Glutamatergic neuron (in vitro differentiated cells): ENCODE results near the gene ABTB2. TPM values are rescaled to one million over a fixed set of nuclear protein-coding genes. Genes with fewer than 3 reads are reported as not detected.

ENCODE experiments used
- DNase-seq: peaks from one replicate; pipeline ENCODE4 v3.0.0; 2022
- H3K27ac Mint-ChIP-seq: one replicate; pipeline ENCODE4 v1.8.0; 2020; ENCODE audit warnings: mild to moderate bottlenecking, mixed read lengths, inconsistent platforms; ENCODE audit not compliant: unreplicated experiment
- H3K27me3 Mint-ChIP-seq: one replicate; pipeline ENCODE4 v1.8.0; 2020; ENCODE audit warnings: mild to moderate bottlenecking, moderate library complexity, mixed read lengths, inconsistent platforms; ENCODE audit not compliant: unreplicated experiment
- H3K36me3 Mint-ChIP-seq: one replicate; pipeline ENCODE4 v1.8.0; 2020; ENCODE audit warnings: mild to moderate bottlenecking, mixed read lengths, inconsistent platforms; ENCODE audit not compliant: unreplicated experiment
- H3K4me1 Mint-ChIP-seq: one replicate; pipeline ENCODE4 v1.8.0; 2020; ENCODE audit warnings: mild to moderate bottlenecking, low read depth, mixed read lengths, inconsistent platforms; ENCODE audit not compliant: unreplicated experiment
- H3K4me3 Mint-ChIP-seq: one replicate; pipeline ENCODE4 v1.8.0; 2020; ENCODE audit warnings: mild to moderate bottlenecking, mixed read lengths, inconsistent platforms; ENCODE audit not compliant: unreplicated experiment
- H3K9me3 Mint-ChIP-seq: one replicate; pipeline ENCODE4 v1.8.0; 2020; ENCODE audit warnings: mild to moderate bottlenecking, moderate library complexity, mixed read lengths, inconsistent platforms; ENCODE audit not compliant: unreplicated experiment
- CTCF ChIP-seq: fragments of 200-600 bp; sonication (generic); IDR thresholded peaks from one replicate; pipeline ENCODE4 v1.5.0; 2021; ENCODE audit not compliant: partially characterized antibody, unreplicated experiment
- total RNA-seq: library from RNA; stranded (reverse); fragmentation: NEBNext Ultra II Directional; extraction: Animal tissue kit (Norgen Biotek cat#: 25700); gene quantifications from one replicate; pipeline ENCODE4 v1.2.1, GENCODE V29; 2021; ENCODE audit not compliant: unreplicated experiment

The ABTB2 gene
- total RNA-seq, 1 donor from 2014 or later = 9.3 TPM

- TF ChIP-seq CTCF = no peak
- peaks cover 10% of the 10 kb centered on the region for H3K9me3 Mint-ChIP-seq
- peak overlapping the region; percentile 85 for H3K4me3 Mint-ChIP-seq
- H3K4me1 Mint-ChIP-seq = peaks cover 21% of the 10 kb centered on the region
- H3K36me3 Mint-ChIP-seq = peaks cover 5% of the 10 kb centered on the region
- H3K27ac Mint-ChIP-seq = peak overlapping the region; percentile 36
- peaks cover 22% of the 10 kb centered on the region for H3K27me3 Mint-ChIP-seq
- no peak for DNase-seq
Observed at GRCh38 chr11:34354782-34355181, 3.0 kb downstream of the ABTB2 start.

GRCh38 chr11:34353881-34354280 is 3.9 kb downstream of the ABTB2 start:
- no peak for TF ChIP-seq CTCF
- DNase-seq = no peak
- Mint-ChIP-seq H3K4me1 (peaks cover 24% of the 10 kb centered on the region), H3K9me3 (peaks cover 10% of the 10 kb centered on the region), H3K4me3 (peak overlapping the region; percentile 28), H3K27me3 (peaks cover 19% of the 10 kb centered on the region), H3K27ac (peak overlapping the region; percentile 18), H3K36me3 (peaks cover 5% of the 10 kb centered on the region)

GRCh38 chr11:34351687-34352469 is 5.9 kb downstream of the ABTB2 start:
- H3K27me3 Mint-ChIP-seq = peaks cover 18% of the 10 kb centered on the region
- H3K4me3 Mint-ChIP-seq = no peak overlapping the region
- H3K4me1 Mint-ChIP-seq = peaks cover 24% of the 10 kb centered on the region
- no peak for DNase-seq
- peaks cover 5% of the 10 kb centered on the region for H3K36me3 Mint-ChIP-seq
- H3K9me3 Mint-ChIP-seq = peaks cover 12% of the 10 kb centered on the region
- no peak overlapping the region for H3K27ac Mint-ChIP-seq
- TF ChIP-seq CTCF = no peak

GRCh38 chr11:34351051-34351450 is 6.8 kb downstream of the ABTB2 start:
- Mint-ChIP-seq H3K4me1 (peaks cover 25% of the 10 kb centered on the region), H3K27ac (no peak overlapping the region), H3K9me3 (peaks cover 8% of the 10 kb centered on the region), H3K27me3 (peaks cover 12% of the 10 kb centered on the region), H3K36me3 (peaks cover 5% of the 10 kb centered on the region), H3K4me3 (no peak overlapping the region)
- no peak for TF ChIP-seq CTCF
- no peak for DNase-seq

- no peak for TF ChIP-seq CTCF
- DNase-seq = no peak
- H3K27me3 Mint-ChIP-seq = peaks cover 5% of the 10 kb centered on the region
- H3K4me1 Mint-ChIP-seq = peaks cover 23% of the 10 kb centered on the region
- H3K9me3 Mint-ChIP-seq = peaks cover 2% of the 10 kb centered on the region
- peaks cover 1% of the 10 kb centered on the region for H3K36me3 Mint-ChIP-seq
- H3K27ac Mint-ChIP-seq = no peak overlapping the region
- no peak overlapping the region for H3K4me3 Mint-ChIP-seq
Observed at GRCh38 chr11:34349882-34350281, 7.9 kb downstream of the ABTB2 start.
